COR-L47 (cell line): Measurements from ENCODE around the gene SLC9A3.

Experiments used
- DNase-seq: peaks from one replicate; lab custom pipeline; 2025; lab: John Stamatoyannopoulos, UW

The SLC9A3 gene

DNA sequence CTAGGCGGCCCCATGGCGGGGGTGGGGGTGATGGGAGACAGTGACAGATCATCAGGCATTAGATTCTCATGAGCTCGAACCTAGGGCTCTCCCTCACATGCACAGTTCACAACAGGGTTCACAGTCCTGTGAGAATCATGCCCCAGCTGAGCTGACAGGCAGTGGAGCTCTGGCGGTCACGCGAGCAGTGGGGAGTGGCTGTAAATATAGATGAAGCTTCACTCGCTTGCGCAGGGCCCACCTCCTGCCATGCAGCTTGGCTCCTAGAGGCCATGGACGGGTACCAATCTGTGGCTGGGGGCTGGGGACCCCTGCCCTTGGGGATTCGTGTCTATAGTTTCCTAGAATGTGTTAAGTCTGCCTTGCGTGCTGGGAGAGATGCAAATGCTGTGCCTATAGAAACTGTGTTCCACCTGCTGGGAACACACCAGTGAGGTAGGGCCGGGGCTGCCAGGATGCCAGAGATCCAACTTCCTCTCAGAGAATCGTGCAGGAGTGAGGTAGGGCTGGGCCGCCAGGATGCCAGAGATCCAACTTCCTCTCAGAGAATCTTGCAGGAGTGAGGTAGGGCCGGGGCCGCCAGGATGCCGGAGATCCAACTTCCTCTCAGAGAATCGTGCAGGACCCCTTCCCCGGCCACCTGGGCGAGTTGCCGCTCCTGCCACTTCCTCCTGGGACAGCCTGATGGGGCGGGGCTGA lies 95.3 kb downstream of the SLC9A3 start:
- DNase-seq, result no peak

DNA sequence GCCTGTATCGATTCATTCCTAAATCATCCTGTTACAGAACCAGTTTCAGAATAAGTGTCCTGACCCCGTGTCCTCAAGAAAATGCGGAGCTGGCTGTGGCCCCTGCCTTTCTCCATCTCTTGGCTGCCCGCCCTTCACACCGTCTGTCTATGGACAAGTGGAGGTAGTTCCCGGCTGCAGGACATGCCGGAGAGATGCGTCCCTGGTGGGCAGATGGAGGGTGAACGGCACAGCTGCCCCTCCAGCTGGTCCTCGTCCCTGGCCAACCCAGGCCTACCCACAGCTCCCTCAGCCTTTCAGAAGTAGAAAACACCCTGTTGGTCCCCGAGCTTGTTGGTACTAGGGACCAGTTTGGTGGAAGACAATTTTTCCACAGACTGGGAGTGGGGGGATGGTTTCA lies 96.0 kb downstream of the SLC9A3 start:
- DNase-seq, result no peak

DNA sequence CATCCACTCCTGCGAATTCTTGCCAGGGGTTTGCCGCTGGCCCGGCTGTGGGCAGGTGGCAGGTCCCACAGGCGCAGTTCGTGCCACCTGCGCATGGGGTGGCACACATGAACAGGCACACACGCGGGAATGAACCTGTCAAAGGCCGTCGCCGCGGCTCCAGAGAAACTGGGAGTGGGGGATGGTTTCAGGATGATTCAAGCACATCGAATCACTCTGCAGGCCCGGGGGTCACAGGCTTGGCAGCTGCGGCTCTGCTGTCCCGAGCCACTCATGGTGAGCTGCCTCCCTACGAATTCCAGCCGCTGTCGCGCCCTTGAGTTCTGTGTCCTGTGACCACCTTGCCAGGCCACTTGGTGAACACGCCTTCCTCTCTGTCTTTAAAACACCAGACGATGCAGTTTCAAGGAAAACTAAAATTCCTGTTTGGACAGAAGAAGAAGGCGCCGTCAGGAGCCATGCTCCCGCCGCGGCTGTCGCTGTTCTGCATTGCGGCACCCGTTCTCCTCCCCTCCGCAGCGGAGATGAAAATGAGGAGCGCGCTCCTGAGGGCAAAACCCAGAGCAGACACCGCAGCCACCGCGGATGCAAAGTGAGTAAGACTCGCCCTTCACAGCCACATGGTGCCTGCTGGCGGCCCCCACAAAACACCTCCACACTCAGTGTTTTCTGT lies 96.7 kb downstream of the SLC9A3 start:
- DNase-seq, result no peak

DNA sequence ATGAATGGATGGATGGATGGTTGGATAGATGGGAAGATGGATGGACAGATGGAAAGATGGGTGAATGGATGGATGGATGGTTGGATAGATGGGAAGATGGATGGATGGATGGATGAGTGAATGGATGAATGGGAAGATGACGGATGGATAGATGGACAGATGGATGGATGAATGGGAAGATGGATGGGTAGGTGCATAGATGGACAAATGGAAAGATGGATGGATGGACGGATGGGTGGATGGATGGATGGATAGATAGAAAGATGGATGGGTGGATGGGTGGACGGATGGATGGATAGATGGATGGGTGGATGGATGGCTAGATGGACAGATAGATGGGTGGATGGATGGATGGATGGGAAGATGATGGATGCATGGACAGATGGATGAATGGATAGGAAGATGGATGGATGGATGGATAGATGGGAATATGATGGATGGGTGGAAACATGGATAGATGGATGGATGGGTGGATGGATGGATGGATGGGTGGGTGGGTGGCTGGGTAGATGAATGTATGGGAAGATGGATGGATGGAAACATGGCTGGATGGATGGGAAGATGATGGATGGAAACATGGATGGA lies 97.8 kb downstream of the SLC9A3 start:
- no peak for DNase-seq

DNA sequence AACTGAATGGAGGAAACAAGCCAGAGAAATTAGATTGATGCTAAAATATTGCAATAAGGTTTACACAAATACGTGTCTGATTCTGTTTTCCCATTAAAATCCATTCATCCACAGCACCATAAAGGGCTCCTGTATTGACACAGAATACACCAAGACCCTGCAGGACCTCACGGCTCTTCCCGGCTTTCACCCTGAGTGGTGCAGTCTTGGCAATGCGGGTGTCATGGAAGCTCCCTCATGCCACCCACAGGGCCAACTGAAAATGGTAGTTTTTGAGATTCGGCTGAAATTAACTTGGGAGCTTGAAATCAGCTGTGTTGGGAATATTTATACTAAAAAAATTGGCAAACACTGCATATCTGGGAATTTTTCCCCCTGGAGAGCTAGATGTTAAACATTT lies 98.5 kb downstream of the SLC9A3 start:
- peak; percentile 60 for DNase-seq

DNA sequence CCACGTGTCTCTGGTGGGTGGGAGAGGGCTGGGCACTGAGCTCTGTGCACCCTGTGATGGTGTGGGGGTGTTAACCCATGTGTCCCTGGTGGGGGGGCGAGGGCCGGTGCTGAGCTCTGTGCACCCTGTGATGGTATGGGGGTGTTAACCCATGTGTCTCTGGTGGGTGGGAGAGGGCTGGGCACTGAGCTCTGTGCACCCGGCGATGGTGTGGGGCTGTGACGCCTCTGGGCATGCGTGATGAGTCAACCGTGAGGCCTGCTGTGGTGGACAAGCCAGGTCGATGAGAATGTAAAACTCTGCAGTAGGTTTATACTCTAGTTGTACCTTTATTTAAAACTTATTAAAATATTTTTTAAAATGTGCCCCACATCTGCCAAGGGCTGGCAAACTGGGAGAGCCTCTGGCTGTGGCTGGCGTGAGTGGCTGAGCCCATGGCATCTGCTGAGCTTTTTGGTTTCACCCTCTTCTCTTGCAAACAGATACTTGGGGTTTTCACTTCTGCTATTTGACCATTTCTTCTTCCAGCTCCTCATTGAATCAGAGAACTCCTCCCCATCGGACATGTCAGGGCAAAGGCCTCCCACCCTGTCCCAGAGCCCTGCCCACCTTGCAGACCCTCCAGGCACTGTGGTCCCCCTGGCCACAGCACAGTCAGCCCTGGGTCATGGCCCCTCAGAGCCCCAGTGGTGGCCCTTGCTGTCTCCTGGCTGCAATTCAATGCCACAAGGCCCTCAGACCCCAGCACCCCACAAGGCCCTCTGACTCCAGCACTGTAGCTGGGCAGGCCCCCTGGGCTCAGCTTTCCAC lies 99.7 kb downstream of the SLC9A3 start:
- DNase-seq, result no peak

DNA sequence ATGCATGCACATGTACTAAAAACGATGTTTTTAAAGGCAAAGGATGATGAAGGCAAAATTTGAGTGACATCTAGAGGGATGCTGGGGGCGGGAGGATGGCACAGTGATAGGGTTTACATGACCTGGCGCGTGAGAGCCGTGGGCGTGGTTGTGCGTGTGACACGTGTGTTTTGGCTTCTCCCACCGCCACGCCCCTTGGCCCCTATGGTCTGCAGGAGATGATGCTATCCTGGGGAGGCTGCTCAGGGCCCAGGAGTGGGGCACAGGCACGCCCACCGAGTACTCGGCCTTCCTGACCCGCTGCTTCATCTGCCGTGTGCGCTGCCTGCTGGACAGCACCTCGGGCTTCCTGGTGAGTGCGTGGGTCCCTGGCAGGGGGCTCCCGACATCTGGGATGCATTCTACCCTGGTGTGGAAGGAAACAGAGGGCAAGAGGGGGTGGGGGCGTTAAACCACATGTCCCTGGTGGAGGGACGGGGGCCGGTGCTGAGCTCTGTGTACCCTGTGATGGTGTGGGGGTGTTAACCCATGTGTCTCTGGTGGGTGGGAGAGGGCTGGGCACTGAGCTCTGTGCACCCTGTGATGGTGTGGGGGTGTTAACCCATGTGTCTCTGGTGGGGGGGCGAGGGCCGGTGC lies 100.5 kb downstream of the SLC9A3 start:
- DNase-seq, result no peak

DNA sequence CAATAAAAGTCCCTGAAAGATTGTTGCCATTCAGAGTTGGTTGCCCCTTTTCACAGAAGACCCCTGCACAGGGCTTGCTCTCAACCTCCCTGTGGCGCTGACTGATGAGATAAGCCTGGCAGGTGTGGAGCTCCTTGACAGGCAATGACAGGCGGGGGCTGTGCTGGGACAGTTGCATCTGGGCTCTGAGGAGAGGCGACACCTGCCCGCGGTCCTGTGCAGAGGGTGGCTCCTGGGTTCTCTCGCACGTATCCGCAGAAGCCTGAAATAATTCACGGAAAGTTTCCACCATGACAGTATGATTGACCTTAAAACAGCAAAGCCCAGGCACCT lies 101.0 kb downstream of the SLC9A3 start:
- DNase-seq, result no peak

DNA sequence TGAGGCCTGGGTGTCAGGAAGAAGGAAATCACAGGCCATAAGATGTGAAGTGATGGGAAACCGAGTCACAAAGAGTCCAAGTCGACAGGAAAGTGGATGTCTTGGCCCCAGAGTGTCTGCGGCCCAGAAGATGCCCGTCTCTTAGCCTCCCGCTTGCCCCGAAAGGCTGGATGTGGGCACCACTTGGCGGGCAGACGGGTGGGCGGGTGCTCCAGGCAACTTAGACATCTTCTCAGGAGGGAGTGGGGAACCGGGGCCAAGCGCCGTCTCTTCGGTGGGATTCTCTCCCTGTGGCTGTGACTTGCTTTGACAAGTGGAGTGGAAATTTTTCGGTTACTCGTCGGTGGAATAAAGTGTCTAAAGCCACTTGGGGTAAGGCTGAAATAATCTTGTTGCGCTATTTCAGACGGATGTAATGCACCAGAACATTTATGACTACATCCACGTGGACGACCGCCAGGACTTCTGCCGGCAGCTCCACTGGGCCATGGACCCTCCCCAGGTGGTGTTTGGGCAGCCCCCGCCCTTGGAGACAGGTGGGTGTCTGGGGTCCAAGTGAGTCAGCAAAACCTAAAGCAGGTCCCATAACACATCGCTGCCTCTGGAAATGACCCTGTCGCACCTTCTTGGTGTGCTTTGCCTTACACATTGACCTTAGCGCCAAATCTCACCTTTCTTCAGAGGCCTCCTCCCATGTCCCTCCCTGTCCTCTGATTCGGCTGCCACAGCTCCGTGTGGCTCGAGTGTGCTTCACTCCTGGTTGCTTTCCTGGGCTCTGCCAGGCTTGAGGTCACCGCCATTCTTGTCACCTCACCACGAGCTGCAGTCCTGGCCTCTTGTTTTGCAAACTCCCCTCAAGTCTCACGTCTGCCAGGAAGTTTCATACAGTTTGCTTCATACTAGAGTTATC lies 101.7 kb downstream of the SLC9A3 start:
- DNase-seq, result no peak

DNA sequence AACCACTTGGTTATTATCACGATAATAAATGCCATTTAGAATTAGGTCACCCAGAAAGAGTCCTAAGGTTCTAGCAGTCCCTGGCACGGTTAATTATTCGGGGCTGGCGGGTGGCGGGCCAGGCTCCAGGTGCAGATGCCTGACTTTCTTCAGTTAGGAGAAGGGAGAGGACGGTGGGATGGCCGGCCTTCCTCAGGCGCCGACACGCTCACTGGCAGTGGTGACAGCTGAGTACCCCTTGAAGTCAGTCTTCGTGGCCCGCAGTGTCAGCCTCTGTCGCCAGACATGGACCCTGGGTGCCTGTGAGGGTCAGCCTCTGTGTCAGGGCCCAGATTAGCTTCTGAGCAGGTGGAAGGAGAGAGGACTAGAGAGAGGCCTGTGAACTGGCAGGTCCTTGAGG lies 102.3 kb downstream of the SLC9A3 start:
- no peak for DNase-seq

DNA sequence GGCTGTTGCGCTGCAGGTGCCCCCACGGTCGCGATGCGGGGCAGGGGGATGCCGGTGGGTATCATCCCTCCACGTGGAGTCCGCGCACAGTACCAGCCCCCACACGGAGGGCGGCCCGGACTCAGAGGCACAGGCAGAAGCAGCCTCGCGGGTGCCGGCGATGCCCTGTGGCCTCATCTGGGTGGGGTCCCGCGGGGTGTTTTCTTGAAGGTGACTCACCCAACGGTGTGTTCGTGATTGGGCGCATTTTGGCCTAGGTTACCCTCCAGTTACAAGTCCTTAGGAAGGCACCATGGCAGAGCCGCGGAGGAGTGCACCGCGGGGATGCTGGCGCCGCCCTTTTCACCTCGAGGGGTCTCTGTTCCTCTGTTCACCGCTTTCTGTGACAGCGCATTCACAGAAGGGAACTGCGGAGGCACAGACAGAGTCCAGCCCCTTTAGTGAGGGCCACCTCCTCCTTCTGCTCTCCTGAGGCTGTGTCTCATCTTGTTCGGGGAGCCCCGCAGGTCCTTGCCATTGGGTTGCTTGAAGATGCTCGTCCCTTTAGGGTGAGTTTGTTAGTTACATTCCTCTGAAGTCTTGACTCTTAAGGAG lies 102.9 kb downstream of the SLC9A3 start:
- no peak for DNase-seq

DNA sequence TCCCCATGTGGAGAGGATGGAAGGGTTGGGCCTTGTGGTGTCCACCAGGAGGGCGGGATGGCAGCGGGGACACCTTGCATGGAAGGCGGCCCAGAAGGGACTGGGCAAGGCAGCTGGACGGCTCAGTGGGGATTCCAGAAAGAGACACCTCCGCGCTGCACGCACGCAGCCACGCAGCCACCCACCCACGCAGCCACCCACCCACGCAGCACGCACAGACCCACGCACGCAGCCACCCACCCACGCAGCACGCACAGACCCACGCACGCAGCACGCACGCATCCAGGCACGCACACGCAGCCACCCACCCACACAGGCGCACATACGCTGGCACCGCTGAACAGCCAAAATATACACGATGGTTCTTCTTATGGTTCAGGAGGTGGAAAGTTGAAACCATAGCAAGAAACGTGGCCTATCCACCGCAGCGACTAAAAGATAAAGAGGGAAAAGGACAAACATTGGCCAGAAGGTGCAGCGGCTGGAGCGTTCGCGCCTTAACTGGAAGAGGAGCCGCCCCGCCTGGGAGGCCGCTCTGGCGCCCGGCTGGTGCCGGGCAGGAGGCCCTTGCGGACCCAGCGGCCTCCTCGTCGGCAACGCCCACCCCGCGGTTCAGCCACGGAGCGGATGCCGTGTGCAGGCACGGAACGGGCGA lies 103.5 kb downstream of the SLC9A3 start:
- DNase-seq, result no peak
